Neural cell (in vitro differentiated cells): ENCODE measurements around the gene SDHB. TPM values are rescaled to one million over a fixed set of nuclear protein-coding genes. Genes with fewer than 3 reads are reported as not detected.

ENCODE experiments used
- H2AFZ ChIP-seq: fragments of 200-600, 300-800 bp; sonication (generic), shearing (Covaris generic); 2 replicates; pipeline ENCODE4 v1.6.0; 2014; ENCODE audit warnings: low read depth, mild to moderate bottlenecking, antibody characterized with exemption, low read length, moderate library complexity
- H3F3A ChIP-seq: fragments of 200-600 bp; shearing (Covaris generic); 2 replicates; pipeline ENCODE4 v1.6.1; 2016; ENCODE audit warnings: mild to moderate bottlenecking, moderate library complexity, mixed read lengths, antibody characterized with exemption, low read length; ENCODE audit not compliant: insufficient read depth, poor library complexity, severe bottlenecking
- H3K27ac ChIP-seq: fragments of 200-600, 300-800 bp; sonication (generic), shearing (Covaris generic); 2 replicates; pipeline ENCODE4 v1.5.1; 2014; ENCODE audit warnings: mild to moderate bottlenecking, low read length, moderate library complexity
- H3K27me3 ChIP-seq: fragments of 300-800, 200-600 bp; sonication (generic), shearing (Covaris generic); 2 replicates; pipeline ENCODE4 v1.6.0; 2014; ENCODE audit warnings: mild to moderate bottlenecking, low read depth, low read length, moderate library complexity; ENCODE audit not compliant: insufficient read depth
- H3K36me3 ChIP-seq: fragments of 300-800, 200-600 bp; sonication (generic), shearing (Covaris generic); 2 replicates; pipeline ENCODE4 v1.5.1; 2014; ENCODE audit warnings: mild to moderate bottlenecking, antibody characterized with exemption, low read length, moderate library complexity; ENCODE audit not compliant: insufficient read depth
- H3K4me2 ChIP-seq: fragments of 300-800, 200-600 bp; sonication (generic), shearing (Covaris generic); 2 replicates; pipeline ENCODE4 v1.6.0; 2014; ENCODE audit warnings: mild to moderate bottlenecking, low read length
- H3K4me3 ChIP-seq: fragments of 300-800, 200-600 bp; sonication (generic), shearing (Covaris generic); 2 replicates; pipeline ENCODE4 v1.5.1; 2014; ENCODE audit warnings: mild to moderate bottlenecking, low read length, moderate library complexity
- H3K79me2 ChIP-seq: fragments of 200-600 bp; shearing (Covaris generic); replicated peaks from 2 replicates; pipeline ENCODE4 v1.6.0; 2014; ENCODE audit warnings: mild to moderate bottlenecking, low read length, moderate library complexity; ENCODE audit not compliant: insufficient read depth
- H3K9ac ChIP-seq: fragments of 300-800, 200-600 bp; sonication (generic), shearing (Covaris generic); 2 replicates; pipeline ENCODE4 v1.6.1; 2016; ENCODE audit warnings: mild to moderate bottlenecking, low read length, mixed read lengths
- H3K9me2 ChIP-seq: fragments of 200-600 bp; shearing (Covaris generic); 2 replicates; pipeline ENCODE4 v1.6.1; 2016; ENCODE audit warnings: mild to moderate bottlenecking, low read length, mixed read lengths; ENCODE audit not compliant: insufficient read depth
- H3K9me3 ChIP-seq: fragments of 200-600, 300-800 bp; sonication (generic), shearing (Covaris generic); 2 replicates; pipeline ENCODE4 v1.6.1; 2016; ENCODE audit warnings: mild to moderate bottlenecking, mixed run types, low read length, moderate library complexity, mixed read lengths
- H4K20me1 ChIP-seq: fragments of 200-600 bp; shearing (Covaris generic); 2 replicates; pipeline ENCODE4 v1.6.1; 2016; ENCODE audit warnings: mild to moderate bottlenecking, mixed run types; ENCODE audit not compliant: insufficient read depth
- CTCF ChIP-seq: fragments of 450-650 bp; IDR thresholded peaks from 2 replicates; pipeline ENCODE4 v1.5.1; 2014; ENCODE audit warnings: antibody characterized with exemption, mild to moderate bottlenecking, moderate library complexity; ENCODE audit not compliant: poor library complexity, severe bottlenecking
- EP300 ChIP-seq: fragments of 450-650 bp; conservative IDR thresholded peaks from 2 replicates; pipeline ENCODE4 v1.6.1; 2014; ENCODE audit warnings: antibody characterized with exemption, mild to moderate bottlenecking, moderate library complexity; ENCODE audit not compliant: poor library complexity, severe bottlenecking
- EZH2 ChIP-seq: fragments of 200-600, 300-800 bp; shearing (Covaris generic), sonication (generic); IDR thresholded peaks from 2 replicates; pipeline ENCODE4 v1.6.1; 2014; ENCODE audit warnings: antibody characterized with exemption, low read length, borderline replicate concordance, mild to moderate bottlenecking; ENCODE audit not compliant: insufficient read depth, poor library complexity, severe bottlenecking
- MXI1 ChIP-seq: fragments of 450-650 bp; conservative IDR thresholded peaks from 2 replicates; pipeline ENCODE4 v1.6.1; 2014; ENCODE audit warnings: antibody characterized with exemption, mild to moderate bottlenecking; ENCODE audit not compliant: poor library complexity, severe bottlenecking
- POLR2AphosphoS5 ChIP-seq: IDR thresholded peaks from 2 replicates; pipeline ENCODE4 v1.6.1; 2012
- RAD21 ChIP-seq: fragments of 450-650 bp; conservative IDR thresholded peaks from 2 replicates; pipeline ENCODE4 v1.6.1; 2014; ENCODE audit warnings: antibody characterized with exemption, mild to moderate bottlenecking, moderate library complexity
- REST ChIP-seq: IDR thresholded peaks from 2 replicates; pipeline ENCODE4 v1.6.1; 2012; ENCODE audit warnings: borderline replicate concordance
- SMC3 ChIP-seq: fragments of 450-650 bp; conservative IDR thresholded peaks from 2 replicates; pipeline ENCODE4 v1.6.1; 2014; ENCODE audit warnings: antibody characterized with exemption, mild to moderate bottlenecking, moderate library complexity; ENCODE audit not compliant: poor library complexity
- TAF1 ChIP-seq: IDR thresholded peaks from 2 replicates; pipeline ENCODE4 v1.6.1; 2012; ENCODE audit warnings: low read depth
- polyA plus RNA-seq: library from polyadenylated mRNA; depleted of rRNA; stranded (reverse); fragments of >200 nt; gene quantifications from 2 replicates; pipeline ENCODE4 v1.2.3, GENCODE V29; 2014

The SDHB gene
- polyA plus RNA-seq, 1 donor from 2014 or later: 129 TPM

- TF ChIP-seq RAD21 (no peak), CTCF (no peak), REST (no peak), EZH2 (no peak), POLR2AphosphoS5 (no peak), SMC3 (no peak), TAF1 (no peak), MXI1 (no peak), EP300 (no peak)
- Histone ChIP-seq H3K9ac (no peak overlapping the region), H3K9me3 (no peaks in the 10 kb centered on the region), H3K27ac (no peak overlapping the region), H4K20me1 (no peaks in the 10 kb centered on the region), H3K27me3 (no peaks in the 10 kb centered on the region), H3K79me2 (no peaks in the 10 kb centered on the region), H3K9me2 (no peaks in the 10 kb centered on the region), H3F3A (no peaks in the 10 kb centered on the region), H3K4me3 (no peak overlapping the region), H2AFZ (no peak overlapping the region), H3K4me2 (no peak overlapping the region), H3K36me3 (no peaks in the 10 kb centered on the region)
These were observed 51.3 kb downstream of the SDHB start for GRCh38 chr1:17002524-17002902.

- no peaks in the 10 kb centered on the region for H3K79me2 ChIP-seq
- H3K9ac ChIP-seq: no peak overlapping the region
- H3K4me3 ChIP-seq: no peak overlapping the region
These were observed 51.9 kb downstream of the SDHB start for GRCh38 chr1:17001760-17002523.

More at GRCh38 chr1:17001760-17002523, 51.9 kb downstream of the SDHB start:
- Histone ChIP-seq H3F3A (no peaks in the 10 kb centered on the region), H3K27ac (no peak overlapping the region), H3K9me3 (no peaks in the 10 kb centered on the region), H3K4me2 (no peak overlapping the region), H3K27me3 (no peaks in the 10 kb centered on the region), H2AFZ (no peak overlapping the region), H3K9me2 (no peaks in the 10 kb centered on the region), H4K20me1 (no peaks in the 10 kb centered on the region), H3K36me3 (no peaks in the 10 kb centered on the region)
- no peak for TF ChIP-seq RAD21
- TF ChIP-seq TAF1: no peak
